Heart right ventricle (tissue), 16 donors: ENCODE data around the gene IGF2BP3. TPM values are rescaled to one million over a fixed set of nuclear protein-coding genes. Genes with fewer than 3 reads are reported as not detected.

Source experiments
- ATAC-seq, 8 donors: fragments of 200-7000 bp; cut with Tn5 transposase; one replicate each; pipeline ENCODE4 v1.9.1; 2020; ENCODE audit warnings: mild to moderate bottlenecking in 8 of 8, moderate library complexity in 8 of 8, moderate number of reproducible peaks in 1 of 8
- DNase-seq, 2 donors: peaks; one replicate each; pipeline ENCODE4 v3.0.0-alpha.2; 2020
- H3K27ac ChIP-seq, 10 donors: fragments of 200-600 bp; sonication (generic) in 2 of 10; one replicate each; pipeline versions ENCODE4 v1.5.0 to v1.8.0; 2020 to 2022; ENCODE audit warnings: mild to moderate bottlenecking in 3 of 10
- H3K27me3 ChIP-seq, 7 donors: fragments of 200-600 bp; one replicate each; pipeline ENCODE4 v1.8.0; 2021 to 2022; ENCODE audit warnings: mild to moderate bottlenecking in 2 of 7
- H3K36me3 ChIP-seq, 9 donors: fragments of 200-600 bp; sonication (generic) in 1 of 9; one replicate each; pipeline versions ENCODE4 v1.5.0 to v1.8.0; 2020 to 2022; ENCODE audit warnings: mild to moderate bottlenecking in 2 of 9
- H3K4me1 ChIP-seq, 9 donors: fragments of 200-600 bp; sonication (generic) in 1 of 9; one replicate each; pipeline versions ENCODE4 v1.5.0 to v1.8.0; 2020 to 2022; ENCODE audit warnings: mild to moderate bottlenecking in 4 of 9
- H3K4me3 ChIP-seq, 10 donors: fragments of 200-600 bp; sonication (generic) in 2 of 10; one replicate each; pipeline versions ENCODE4 v1.5.0 to v1.8.0; 2020 to 2022; ENCODE audit warnings: mild to moderate bottlenecking in 7 of 10, moderate library complexity in 2 of 10
- H3K9me3 ChIP-seq, 11 donors: fragments of 200-600 bp in 10 of 11; sonication (generic) in 2 of 11; one replicate each; pipeline versions ENCODE4 v1.5.0 to v1.8.0; 2013 to 2022; ENCODE audit warnings: mild to moderate bottlenecking in 2 of 11, control low read depth in 1 of 11, moderate library complexity in 1 of 11
- CTCF ChIP-seq, 9 donors: fragments of 200-600 bp; sonication (generic) in 2 of 9; IDR thresholded peaks; one replicate each; pipeline versions ENCODE4 v1.5.0 to v1.8.0; 2021 to 2022; ENCODE audit warnings: antibody characterized with exemption in 9 of 9, mild to moderate bottlenecking in 5 of 9, moderate library complexity in 1 of 9
- WGBS, 2 donors: extraction: QIAGEN DNeasy Blood & Tissue Kit; methylation state at CpG; one replicate each; pipeline ENCODE4 v1.1.7; 2013; ENCODE audit warnings: inconsistent platforms in 1 of 2; 5-methylcytosine and 5-hydroxymethylcytosine counted together
- intact Hi-C, 10 donors: fragments of 100-400 bp; cut with DNase I; formaldehyde crosslinking; loops; one replicate each; pipeline versions ENCODE4 v1.11.1 to v1.14.2; 2022
- polyA plus RNA-seq, 2 donors: library from polyadenylated mRNA; stranded (reverse); fragments of 200-250 nt; gene quantifications; one replicate each; pipeline ENCODE4 v1.2.3, GENCODE V29; 2013
- total RNA-seq, 10 donors: library from RNA; stranded (reverse); fragmentation: NEBNext Ultra II Directional in 3 of 10; extraction: Animal tissue kit (Norgen Biotek cat#: 25700) in 3 of 10; gene quantifications; one replicate each; pipeline versions ENCODE4 v1.2.1 to v1.2.4, GENCODE V29; 2021 to 2023
- donor health status: Arrhythmogenic right ventricular cardiomyopathy.
- donor health status: ischemic (EF 13 %, LVEDD 7.1; RV severe dilation, severe dysfunction).
- donor health status: healthy with polysubstance abuse.
- donor health status: DM: no; HTN: yes; CAD: no.
- donor health status: DM: no; HTN: no; CAD: no.
- donor health status: ischemic (EF 25% LVEDD 6.9; RV normal size, moderate dysfunction).
- donor health status: ischemic (EF 25% LVEDD 5.7; RV mildly dilated, moderate dysfunction).
- donor health status: healthy.
- donor health status: DM: yes; HTN: yes; CAD: no.
- donor health status: Ischemic cardiomyopathy.
- donor health status: ischemic (EF 35%, LVEDD 5.7; RV mildly dilated, moderate dysfunction).
- donor health status: nonischemic (EF 11% LVEDD 7.7; RV severe dilation, severe dysfunction).
- donor health status: DM: yes; HTN: yes; CAD: no.
- donor health status: PGD.
- donor health status: ischemic (EF 29% LVEDD 5.4; RV normal size, mild dysfunction).
- donor health status: nonischemic (EF 23%, LVEDD 6.1; RV moderate dilation, normal function).

The IGF2BP3 gene
- total and polyA plus RNA-seq, 12 donors: 0.16 to 0.60 (median 0.34) TPM; not detected in 8

DNA sequence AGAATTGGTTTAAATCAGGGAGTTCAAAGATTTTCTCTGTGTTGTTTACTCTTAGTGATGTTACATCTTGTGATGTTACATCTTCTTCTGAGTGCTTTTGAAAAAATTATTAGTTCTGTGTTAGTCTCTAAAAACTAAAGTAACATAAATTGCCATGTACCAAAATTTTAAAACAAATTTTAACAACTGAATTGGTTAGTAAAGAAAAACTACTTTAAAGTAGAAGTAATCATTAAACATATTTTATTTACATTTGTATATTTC lies 5.2 kb upstream of the IGF2BP3 start:
- intact Hi-C loops: no loop called here
- Histone ChIP-seq H3K27me3 (peaks cover 44 to 100% (median 100%) of the 10 kb centered on the region in 7 donors), H3K9me3 (no peaks in the 10 kb centered on the region), H3K4me1 (peaks cover 0 to 33% (median 21%) of the 10 kb centered on the region in 9 donors), H3K27ac (no peak overlapping the region), H3K36me3 (no peaks in the 10 kb centered on the region), H3K4me3 (no peak overlapping the region)
- DNase-seq: no peak
- no peak for ATAC-seq
- no peak for TF ChIP-seq CTCF (IDR thresholded peaks at IDR 0.05)

- no peaks in the 10 kb centered on the region for H3K9me3 ChIP-seq
- DNase-seq (no peak), ATAC-seq (no peak)
- H3K27me3 ChIP-seq: peaks cover 48 to 100% (median 100%) of the 10 kb centered on the region in 7 donors
- peaks cover 0 to 38% (median 27%) of the 10 kb centered on the region in 9 donors for H3K4me1 ChIP-seq
- H3K36me3 ChIP-seq: no peaks in the 10 kb centered on the region
- TF ChIP-seq CTCF (IDR thresholded peaks at IDR 0.05): no peak
- WGBS, 2 donors: 5 to 6% methylated on average over 15 of the region's 15 CpGs
- intact Hi-C loops: no loop called here
- H3K27ac ChIP-seq: no peak overlapping the region
- H3K4me3 ChIP-seq: peak overlapping the region in 3 of 10 donors; percentile 10 to 48 (median 27)
These were observed 4.7 kb upstream of the IGF2BP3 start for GRCh38 chr7:23474829-23475575.

DNA sequence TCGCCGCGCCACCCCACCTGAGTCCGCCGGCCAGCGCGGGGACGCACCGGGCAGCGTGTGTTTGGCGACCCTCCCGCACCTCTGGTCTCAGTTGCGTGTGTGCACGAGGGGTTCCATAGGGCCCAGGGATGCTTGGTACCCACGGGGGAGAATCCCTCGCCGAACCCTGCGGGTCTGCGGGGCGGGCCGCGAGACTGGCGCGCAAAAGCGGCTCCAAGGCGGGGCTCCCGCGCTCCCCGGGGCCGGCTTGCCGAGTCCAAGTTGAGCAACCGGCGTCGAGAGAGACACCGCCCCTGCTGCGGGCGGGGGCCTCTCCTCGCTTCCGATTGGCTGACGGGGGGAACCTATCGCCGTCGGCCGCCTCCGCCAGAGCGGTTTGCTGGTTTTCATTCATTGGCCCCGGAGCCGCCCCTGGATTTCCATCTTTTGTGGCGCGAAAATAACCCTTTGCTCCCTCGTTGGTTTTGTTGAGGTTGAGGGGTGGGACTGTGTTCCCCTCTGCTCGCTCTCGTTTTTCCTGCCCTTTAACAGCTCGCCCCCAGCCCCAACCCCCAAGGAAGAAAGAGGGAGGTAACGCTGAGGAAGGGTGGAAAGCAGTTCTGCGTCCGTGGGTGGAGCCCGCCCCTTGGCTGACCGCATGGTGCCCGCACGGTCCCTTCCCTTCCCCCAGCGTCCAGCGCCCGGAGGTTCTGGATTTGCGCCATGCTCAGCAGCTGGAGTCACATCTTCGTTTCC lies 4.0 kb upstream of the IGF2BP3 start:
- intact Hi-C loops: no loop called here
- H3K27me3 ChIP-seq: peaks cover 54 to 100% (median 100%) of the 10 kb centered on the region in 7 donors
- H3K4me3 ChIP-seq: peak overlapping the region in 8 of 10 donors; percentile 10 to 48 (median 26)
- no peak overlapping the region for H3K27ac ChIP-seq
- 0 to 2% methylated on average over 66 of the region's 66 CpGs for WGBS, 2 donors
- H3K9me3 ChIP-seq: no peaks in the 10 kb centered on the region
- DNase-seq (peak in 1 of 2 donors; percentile 67), ATAC-seq (peak in 7 of 8 donors; percentile 64 to 83 (median 74))
- peaks cover 5 to 44% (median 31%) of the 10 kb centered on the region in 9 donors for H3K4me1 ChIP-seq
- no peaks in the 10 kb centered on the region for H3K36me3 ChIP-seq
- no peak for TF ChIP-seq CTCF (IDR thresholded peaks at IDR 0.05)

DNA sequence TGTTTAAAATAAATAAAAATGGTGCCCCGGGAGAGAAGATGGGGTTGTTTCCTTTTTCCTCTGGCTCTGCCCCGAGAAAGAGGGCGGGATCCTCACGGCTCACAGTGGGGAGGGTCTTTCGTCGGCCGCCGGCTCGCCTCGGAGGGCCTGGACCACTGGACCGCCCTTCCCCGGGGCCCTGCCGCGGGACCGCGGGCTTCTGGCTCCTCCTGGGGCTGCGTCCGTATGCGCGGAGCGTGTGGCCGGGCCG lies 3.5 kb upstream of the IGF2BP3 start:
- no peak for TF ChIP-seq CTCF (IDR thresholded peaks at IDR 0.05)
- WGBS, 2 donors: 0 to 1% methylated on average over 23 of the region's 23 CpGs
- Histone ChIP-seq H3K27me3 (peaks cover 59 to 100% (median 100%) of the 10 kb centered on the region in 7 donors), H3K9me3 (no peaks in the 10 kb centered on the region), H3K4me1 (peaks cover 10 to 49% (median 36%) of the 10 kb centered on the region in 9 donors), H3K4me3 (peak overlapping the region in 6 of 10 donors; percentile 10 to 48 (median 28)), H3K27ac (no peak overlapping the region), H3K36me3 (no peaks in the 10 kb centered on the region)
- intact Hi-C loops: no loop called here
- DNase-seq (no peak), ATAC-seq (peak in 3 of 8 donors; percentile 8 to 33 (median 16))
